NCI-H524 (cell line): ENCODE data around the gene AK5.
"Not testable (repeated sequence)": the region's sequence is repeated elsewhere in the genome, so short reads cannot be mapped to it uniquely, and the experiment has no call there.

ENCODE experiments used
- DNase-seq, 2 experiments: peaks; one replicate each; lab custom pipeline; 2025; lab: John Stamatoyannopoulos, UW

AK5 gene

DNA sequence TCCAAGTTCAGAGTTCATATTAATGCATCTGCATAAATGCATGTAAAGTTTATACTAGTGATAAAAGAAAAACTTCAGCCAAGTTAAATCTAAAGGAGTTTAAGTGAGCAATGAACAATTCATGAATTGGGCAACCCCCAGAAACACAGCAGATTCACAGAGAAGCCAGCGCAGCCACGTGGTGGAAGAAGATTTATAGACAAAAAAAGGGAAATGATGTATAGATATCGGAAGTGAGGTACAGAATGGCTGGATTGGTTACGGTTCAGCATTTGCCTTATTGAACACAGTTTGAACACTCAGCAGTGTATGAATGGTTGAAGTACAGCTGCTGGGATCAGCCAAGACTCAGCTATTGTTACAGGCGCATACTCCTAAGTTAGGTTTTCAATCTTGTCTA, 5.7 kb downstream of the AK5 start:
- no peak for DNase-seq

DNA sequence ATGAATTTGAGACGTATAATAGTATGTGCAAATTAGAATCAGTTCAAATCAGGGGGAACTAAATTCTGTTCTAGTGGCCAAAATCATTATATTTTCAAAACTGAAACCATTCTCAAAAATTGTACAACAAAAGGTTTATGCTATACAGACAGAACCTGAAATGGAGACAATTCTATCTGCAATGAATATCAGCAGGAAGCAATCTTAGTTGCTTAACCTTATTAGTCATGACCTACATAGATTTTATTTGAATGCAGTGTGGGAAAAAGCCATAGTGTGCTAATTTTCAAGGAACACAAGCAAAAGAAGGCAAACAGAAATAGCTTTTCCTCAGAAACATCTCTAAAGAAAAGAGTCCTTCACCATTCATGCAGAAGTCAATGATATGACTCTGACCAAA, 6.5 kb downstream of the AK5 start:
- DNase-seq: no peak

- no peak for DNase-seq
Measured at GRCh38 chr1:77290576-77290975, 8.8 kb downstream of the AK5 start.

DNA sequence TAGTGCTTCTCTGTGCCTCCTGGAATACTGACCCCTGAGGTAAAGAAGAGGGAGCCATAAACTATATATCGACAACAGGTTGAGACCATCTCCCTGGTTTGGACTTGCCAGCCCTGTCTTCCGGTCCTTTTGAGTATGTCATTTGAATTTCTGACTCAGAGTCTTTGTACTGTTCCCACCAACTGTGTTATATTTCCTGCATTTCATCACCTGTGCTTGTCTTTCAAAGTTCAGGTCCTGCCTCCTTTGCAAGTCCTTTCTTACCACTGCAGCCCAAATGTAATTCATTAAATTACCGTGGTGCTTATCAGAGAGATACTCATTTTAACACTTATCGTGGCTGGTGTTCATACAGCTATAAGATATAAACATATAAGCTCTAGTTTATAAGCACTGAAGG, 10.7 kb downstream of the AK5 start:
- DNase-seq: no peak

GRCh38 chr1:77300566-77300965, 18.7 kb downstream of the AK5 start:
- no peak for DNase-seq

GRCh38 chr1:77303387-77303786, 21.6 kb downstream of the AK5 start:
- no peak for DNase-seq

GRCh38 chr1:77308889-77309621, 27.2 kb downstream of the AK5 start:
- no peak for DNase-seq

GRCh38 chr1:77310924-77311323, 29.1 kb downstream of the AK5 start:
- DNase-seq: no peak

GRCh38 chr1:77312364-77312763, 30.5 kb downstream of the AK5 start:
- not testable (repeated sequence) for DNase-seq

GRCh38 chr1:77313491-77313890, 31.7 kb downstream of the AK5 start:
- DNase-seq: peak in 1 of 2 experiments; percentile 3

- DNase-seq: no peak
Measured at GRCh38 chr1:77316006-77316405, 34.2 kb downstream of the AK5 start.

DNA sequence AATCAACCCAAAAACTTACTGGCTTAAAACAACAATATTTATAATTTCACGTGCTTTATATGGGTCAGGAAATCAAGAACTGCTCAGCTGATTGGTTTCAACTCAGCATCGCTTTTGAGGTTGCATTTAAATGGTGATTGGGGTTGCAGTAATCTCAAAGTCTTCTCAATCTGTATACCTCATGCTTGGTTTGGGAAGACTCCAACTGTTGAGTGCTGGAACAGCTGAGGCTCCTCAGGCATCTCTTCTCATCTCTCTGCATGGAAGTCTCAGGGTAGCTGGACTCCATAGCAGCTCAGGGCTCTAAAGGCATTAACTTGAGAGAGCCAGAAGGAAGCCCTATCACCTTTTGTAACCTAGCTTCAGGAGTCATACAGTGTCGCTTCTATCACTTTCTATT, 35.1 kb downstream of the AK5 start:
- no peak for DNase-seq

DNA sequence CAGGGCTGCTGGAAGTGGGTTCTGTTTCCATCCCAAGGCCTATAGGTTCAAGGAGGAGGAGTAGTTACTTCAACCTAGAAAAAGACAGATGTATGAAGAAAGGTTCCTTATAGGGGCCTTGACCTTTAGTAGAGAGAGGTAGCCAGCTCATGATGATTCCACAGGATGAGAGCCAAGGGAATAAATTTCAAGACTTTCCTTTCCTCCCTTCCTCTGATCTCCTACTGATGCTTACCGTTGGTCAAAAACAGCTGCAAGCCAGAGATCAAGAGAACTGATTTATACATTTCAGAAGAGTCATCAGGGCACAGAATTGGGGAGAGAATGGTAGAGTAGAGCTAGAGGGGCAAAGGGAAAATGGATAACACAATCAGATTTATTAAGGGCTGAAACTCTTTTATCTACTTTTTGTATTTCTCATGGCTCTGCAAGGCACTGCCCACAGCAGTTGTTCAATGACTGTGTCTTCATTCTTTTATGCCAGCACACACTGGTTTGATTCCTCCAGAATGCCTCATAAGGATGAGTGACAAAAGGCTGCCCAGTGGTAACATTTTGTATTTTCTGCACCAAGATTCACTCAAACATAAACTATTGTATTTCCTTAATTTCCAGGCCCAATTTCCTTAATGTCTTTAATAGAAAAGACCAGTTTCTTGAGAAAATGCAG, 37.4 kb downstream of the AK5 start:
- DNase-seq: no peak

- no peak for DNase-seq
Measured at GRCh38 chr1:77322061-77322900, 40.5 kb downstream of the AK5 start.

DNA sequence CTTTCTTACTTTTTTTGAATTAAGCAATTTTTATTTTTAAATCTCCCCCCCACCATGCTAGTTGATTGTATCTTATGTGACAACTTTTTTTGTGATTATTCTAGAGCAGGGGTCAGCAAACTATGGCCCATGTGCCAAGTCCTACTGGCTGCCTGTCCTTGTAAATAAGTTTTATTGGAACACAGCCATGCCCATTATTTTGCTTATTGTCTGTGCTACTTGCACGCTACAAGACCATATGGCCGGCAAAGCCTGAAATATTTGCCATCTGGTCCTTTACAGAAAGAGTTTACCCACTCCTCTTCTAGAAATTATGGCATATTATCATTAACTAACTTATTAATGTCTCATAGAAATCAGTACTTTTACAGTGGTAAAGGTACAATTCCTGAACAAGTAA, 51.7 kb downstream of the AK5 start:
- peak; percentile 65 to 92 for DNase-seq

DNA sequence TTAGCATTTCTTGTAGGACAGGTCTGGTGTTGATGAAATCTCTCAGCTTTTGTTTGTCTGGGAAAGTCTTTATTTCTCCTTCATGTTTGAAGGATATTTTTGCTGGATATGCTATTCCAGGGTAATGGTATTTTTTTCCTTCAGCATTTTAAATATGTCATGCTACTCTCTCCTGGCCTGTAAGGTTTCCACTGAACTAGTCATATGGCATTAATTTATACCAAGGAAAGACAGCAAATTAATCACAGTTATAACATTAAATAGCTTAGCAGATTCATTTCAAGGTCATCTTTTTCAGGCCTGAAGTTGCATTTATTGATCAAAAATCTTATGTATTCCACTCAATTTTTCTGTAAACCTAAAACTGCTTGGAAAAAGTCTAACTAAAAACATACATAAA, 54.9 kb downstream of the AK5 start:
- no peak for DNase-seq

DNA sequence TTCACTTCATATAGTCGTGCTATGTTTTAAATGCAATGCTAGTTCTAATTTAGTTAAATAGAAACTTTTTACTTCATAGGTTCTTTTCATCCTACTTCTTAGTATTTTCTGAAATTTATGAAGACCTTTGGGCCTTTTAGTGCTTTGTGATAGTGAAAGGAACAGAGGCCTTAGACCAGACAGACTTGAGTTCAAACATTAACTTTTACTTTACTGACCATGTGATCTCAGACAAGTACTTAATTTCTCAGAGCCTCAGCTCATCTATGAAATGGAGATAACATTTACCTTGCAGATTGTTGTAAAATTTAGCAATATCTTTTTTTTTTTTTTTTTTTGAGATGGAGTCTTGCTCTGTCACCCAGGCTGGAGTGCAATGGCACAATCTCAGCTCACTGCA, 57.5 kb downstream of the AK5 start:
- no peak for DNase-seq

GRCh38 chr1:77341195-77341594, 59.4 kb downstream of the AK5 start:
- DNase-seq: no peak

GRCh38 chr1:77342745-77343144, 60.9 kb downstream of the AK5 start:
- no peak for DNase-seq

DNA sequence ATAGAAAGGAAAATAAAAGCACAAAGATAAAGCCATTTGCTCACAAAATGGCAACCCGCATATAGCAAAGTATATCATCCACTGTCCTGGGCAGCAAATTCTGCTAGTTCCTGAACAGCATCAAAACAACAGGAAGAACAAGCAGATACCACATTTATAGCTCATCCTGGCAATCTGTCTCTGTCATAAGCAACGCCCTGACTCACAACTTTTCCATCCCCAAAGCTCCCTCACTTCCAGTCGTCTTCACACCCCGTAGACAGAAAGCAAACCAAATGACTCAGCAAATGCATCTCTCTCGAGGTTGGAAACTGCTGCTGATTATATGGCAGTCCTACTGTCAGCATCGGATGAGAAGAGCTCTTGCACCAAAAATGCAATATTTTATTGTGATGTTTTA, 65.8 kb downstream of the AK5 start:
- DNase-seq: no peak

GRCh38 chr1:77348549-77348948, 66.7 kb downstream of the AK5 start:
- DNase-seq: no peak

- DNase-seq: no peak
Measured at GRCh38 chr1:77349275-77349674, 67.5 kb downstream of the AK5 start.
